Caco-2 (cell line): Measurements from ENCODE around the gene KRTAP12-4. TPM values are rescaled to one million over a fixed set of nuclear protein-coding genes. Genes with fewer than 3 reads are reported as not detected.

Source experiments
- BruUV-seq: library from RNA; stranded (reverse); fragments of 400-500 nt; replicated peaks from 2 replicates; lab custom pipeline; 2021; lab: Mats Ljungman, UMichigan
- CTCF ChIA-PET: fragments of 300-600 bp; sonication (Branson Sonifier 250); formaldehyde crosslinking; loops from one replicate; lab custom pipeline; 2022; ENCODE audit warnings: antibody characterized with exemption; lab: Charles Lee
- POLR2A ChIA-PET: fragments of 300-600 bp; sonication (Branson Sonifier 250); formaldehyde crosslinking; loops from one replicate; lab custom pipeline; 2022; ENCODE audit warnings: antibody characterized with exemption; lab: Charles Lee
- DNase-seq, 2 experiments: peaks; one replicate each; pipeline versions ENCODE4 v3.0.0 to v3.0.0-alpha.2; 2020 to 2022
- H3K27me3 ChIP-seq: replicated peaks from 2 replicates; pipeline ENCODE4 v1.6.0; 2011; ENCODE audit warnings: low read length; ENCODE audit not compliant: control insufficient read depth, insufficient read depth
- H3K36me3 ChIP-seq: 2 replicates; pipeline ENCODE4 v1.5.1; 2011; ENCODE audit warnings: low read length; ENCODE audit not compliant: control insufficient read depth, insufficient read depth
- H3K4me1 ChIP-seq: fragments of 250-450 bp; sonication (Bioruptor Pico); 2 replicates; pipeline ENCODE4 v1.5.1; 2020; ENCODE audit warnings: mild to moderate bottlenecking
- H3K4me3 ChIP-seq: 2 replicates; pipeline ENCODE4 v1.5.1; 2011; ENCODE audit warnings: low read depth, mild to moderate bottlenecking, control low read depth, low read length
- H3K9me3 ChIP-seq: fragments of 250-450 bp; sonication (Bioruptor Pico); 2 replicates; pipeline ENCODE4 v1.5.1; 2020; ENCODE audit warnings: mild to moderate bottlenecking, moderate library complexity
- H3K27ac Mint-ChIP-seq: one replicate; pipeline ENCODE4 v1.8.0; 2022; ENCODE audit warnings: mixed read lengths; ENCODE audit not compliant: unreplicated experiment
- H3K27me3 Mint-ChIP-seq: one replicate; pipeline ENCODE4 v1.8.0; 2022; ENCODE audit warnings: mixed read lengths; ENCODE audit not compliant: insufficient read depth, unreplicated experiment
- H3K36me3 Mint-ChIP-seq: one replicate; pipeline ENCODE4 v1.8.0; 2022; ENCODE audit warnings: mild to moderate bottlenecking, mixed read lengths; ENCODE audit not compliant: insufficient read depth, unreplicated experiment
- H3K4me1 Mint-ChIP-seq: one replicate; pipeline ENCODE4 v1.8.0; 2022; ENCODE audit warnings: low read depth, mixed read lengths; ENCODE audit not compliant: unreplicated experiment
- H3K4me3 Mint-ChIP-seq: one replicate; pipeline ENCODE4 v1.8.0; 2022; ENCODE audit warnings: mild to moderate bottlenecking, moderate library complexity, mixed read lengths; ENCODE audit not compliant: unreplicated experiment
- H3K9me3 Mint-ChIP-seq: one replicate; pipeline ENCODE4 v1.8.0; 2022; ENCODE audit warnings: mixed read lengths; ENCODE audit not compliant: unreplicated experiment
- CTCF ChIP-seq, 2 experiments: fragments of 200-600 bp in 1 of 2; IDR thresholded peaks; 1 replicate in 1 of 2; 2 replicates in 1 of 2; pipeline versions ENCODE4 v1.5.1 to v1.8.0; 2011 to 2022; ENCODE audit warnings: antibody characterized with exemption in 1 of 2, control low read depth in 1 of 2, inconsistent platforms in 1 of 2, low read depth in 1 of 2, low read length in 1 of 2, mild to moderate bottlenecking in 1 of 2, moderate library complexity in 1 of 2; ENCODE audit not compliant: insufficient read depth in 1 of 2, severe bottlenecking in 1 of 2, unreplicated experiment in 1 of 2
- intact Hi-C: fragments of 100-400 bp; cut with micrococcal nuclease; formaldehyde crosslinking; loops from one replicate; pipeline ENCODE4 v1.10.0; 2022; ENCODE audit not compliant: unreplicated experiment
- total RNA-seq: library from RNA; stranded (reverse); gene quantifications from 2 replicates; pipeline ENCODE4 v1.2.3, GENCODE V29; 2022

The KRTAP12-4 gene
- total RNA-seq, 1 experiment from 2014 or later = not detected

- CTCF ChIA-PET = no interaction called here
- Mint-ChIP-seq H3K9me3 (peaks cover 55% of the 10 kb centered on the region), H3K27me3 (peaks cover 8% of the 10 kb centered on the region), H3K4me1 (no peaks in the 10 kb centered on the region), H3K4me3 (no peak overlapping the region), H3K27ac (no peak overlapping the region), H3K36me3 (no peaks in the 10 kb centered on the region)
- no peak overlapping the region for H3K4me3 ChIP-seq
- H3K36me3 ChIP-seq = no peaks in the 10 kb centered on the region
- intact Hi-C loops = no loop called here
- H3K9me3 ChIP-seq = peaks cover 13% of the 10 kb centered on the region
- POLR2A ChIA-PET = no interaction called here
- TF ChIP-seq CTCF (IDR thresholded peaks at IDR 0.05; ENCODE audit: insufficient read depth in 1 of 2, low read depth in 1 of 2, low read length in 1 of 2, severe bottlenecking in 1 of 2, unreplicated experiment in 1 of 2) = no peak
- DNase-seq = no peak
- BruUV-seq = no TSS peak
- no peaks in the 10 kb centered on the region for H3K27me3 ChIP-seq
- H3K4me1 ChIP-seq = no peaks in the 10 kb centered on the region
These were observed 9.6 kb downstream of the KRTAP12-4 start for GRCh38 chr21:44644878-44645277.

- peaks cover 13% of the 10 kb centered on the region for H3K9me3 ChIP-seq
- Mint-ChIP-seq H3K27ac (no peak overlapping the region), H3K27me3 (peaks cover 8% of the 10 kb centered on the region), H3K9me3 (peaks cover 55% of the 10 kb centered on the region), H3K4me3 (no peak overlapping the region), H3K4me1 (no peaks in the 10 kb centered on the region), H3K36me3 (no peaks in the 10 kb centered on the region)
- no TSS peak for BruUV-seq
- H3K4me1 ChIP-seq = no peaks in the 10 kb centered on the region
- H3K36me3 ChIP-seq = no peaks in the 10 kb centered on the region
- POLR2A ChIA-PET = no interaction called here
- DNase-seq = no peak
- intact Hi-C loops = no loop called here
- no peak overlapping the region for H3K4me3 ChIP-seq
- H3K27me3 ChIP-seq = no peaks in the 10 kb centered on the region
- CTCF ChIA-PET = no interaction called here
- no peak for TF ChIP-seq CTCF (IDR thresholded peaks at IDR 0.05; ENCODE audit: insufficient read depth in 1 of 2, low read depth in 1 of 2, low read length in 1 of 2, severe bottlenecking in 1 of 2, unreplicated experiment in 1 of 2)
These were observed 10.6 kb downstream of the KRTAP12-4 start for GRCh38 chr21:44643741-44644310.

- no peak for TF ChIP-seq CTCF (IDR thresholded peaks at IDR 0.05; ENCODE audit: insufficient read depth in 1 of 2, low read depth in 1 of 2, low read length in 1 of 2, severe bottlenecking in 1 of 2, unreplicated experiment in 1 of 2)
- Histone ChIP-seq H3K4me3 (no peak overlapping the region), H3K9me3 (peaks cover 13% of the 10 kb centered on the region), H3K4me1 (no peaks in the 10 kb centered on the region), H3K36me3 (no peaks in the 10 kb centered on the region), H3K27me3 (no peaks in the 10 kb centered on the region)
- ChIA-PET CTCF (no interaction called here), POLR2A (no interaction called here)
- peaks cover 8% of the 10 kb centered on the region for H3K27me3 Mint-ChIP-seq
- H3K9me3 Mint-ChIP-seq = peaks cover 50% of the 10 kb centered on the region
- BruUV-seq = no TSS peak
- intact Hi-C loops = no loop called here
- DNase-seq = no peak
- H3K36me3 Mint-ChIP-seq = no peaks in the 10 kb centered on the region
- H3K4me3 Mint-ChIP-seq = no peak overlapping the region
- H3K27ac Mint-ChIP-seq = no peak overlapping the region
- no peaks in the 10 kb centered on the region for H3K4me1 Mint-ChIP-seq
These were observed 13.7 kb downstream of the KRTAP12-4 start for GRCh38 chr21:44640761-44641160.
